AG08396 (cell line): Measurements from ENCODE around the gene DPYSL3.
"Not testable (repeated sequence)": the region's sequence is repeated elsewhere in the genome, so short reads cannot be mapped to it uniquely, and the experiment has no call there.

Source experiments
- DNase-seq: peaks from one replicate; pipeline ENCODE4 v3.0.0; 2012; ENCODE audit warnings: low spot score, mixed read lengths

DPYSL3 gene

GRCh38 chr5:147369742-147370374 is 140.0 kb downstream of the DPYSL3 start:
- DNase-seq, result no peak

GRCh38 chr5:147367381-147367780 is 142.5 kb downstream of the DPYSL3 start:
- DNase-seq, result not testable (repeated sequence)

GRCh38 chr5:147361441-147362175 is 148.3 kb downstream of the DPYSL3 start:
- DNase-seq, result no peak

GRCh38 chr5:147360816-147361215 is 149.1 kb downstream of the DPYSL3 start:
- DNase-seq, result no peak

GRCh38 chr5:147359581-147359980 is 150.3 kb downstream of the DPYSL3 start:
- no peak for DNase-seq

DNA sequence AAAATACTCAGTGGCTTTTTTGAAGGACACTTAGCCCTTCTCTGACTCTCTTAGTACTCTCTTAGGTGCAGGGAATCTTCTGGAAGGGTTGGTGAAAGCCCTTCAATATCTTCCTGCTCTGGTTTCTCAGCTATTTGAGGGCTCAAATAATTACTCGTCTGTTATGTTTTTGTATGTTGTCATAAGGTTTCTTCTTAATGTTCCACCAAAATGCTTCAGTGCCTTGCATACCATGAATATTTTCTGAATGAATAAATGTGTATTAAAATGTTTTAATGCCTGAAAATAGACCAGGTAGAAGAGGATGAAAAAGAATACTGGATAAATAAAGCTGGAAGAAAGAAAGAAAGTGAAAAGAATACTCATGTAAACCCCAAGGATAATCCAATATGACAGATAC is 150.8 kb downstream of the DPYSL3 start:
- DNase-seq, result no peak

DNA sequence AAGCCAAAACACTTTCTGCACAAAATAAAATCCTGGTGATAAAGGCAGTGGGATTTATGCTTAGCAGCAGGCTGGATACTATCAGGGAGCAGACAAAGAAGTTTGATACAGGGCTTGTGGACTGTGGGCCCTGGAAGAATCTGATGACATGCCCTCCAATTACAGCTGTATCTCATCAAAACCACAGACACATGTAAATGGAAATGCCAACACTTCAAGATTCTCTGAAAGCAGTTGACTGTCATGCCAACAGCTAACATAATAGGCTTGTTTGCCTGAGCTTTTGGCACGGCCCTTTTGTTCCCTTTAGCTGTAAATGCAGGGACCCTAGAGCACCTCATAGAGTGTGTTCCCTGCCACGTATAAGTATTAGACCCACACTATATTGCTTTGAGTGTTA is 160.6 kb downstream of the DPYSL3 start:
- DNase-seq, result no peak

DNA sequence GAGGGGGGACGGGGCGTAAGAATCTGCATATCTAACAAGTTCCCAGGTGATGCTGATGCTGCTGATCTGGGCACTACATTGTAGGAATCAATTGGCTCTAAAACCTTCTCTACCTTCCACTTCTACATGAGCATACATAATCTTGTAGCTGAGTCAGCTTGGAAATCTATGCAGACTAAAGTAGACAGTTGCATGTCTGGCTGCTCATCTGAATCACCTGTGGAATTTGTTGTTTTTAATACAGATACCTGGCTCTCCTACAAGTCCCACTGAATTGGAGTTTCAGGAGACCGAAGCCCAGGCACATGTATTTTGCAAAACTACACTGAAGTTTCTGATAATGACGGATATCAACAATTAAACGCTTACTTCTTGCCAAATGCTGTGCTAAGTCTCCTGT is 161.4 kb downstream of the DPYSL3 start:
- no peak for DNase-seq

DNA sequence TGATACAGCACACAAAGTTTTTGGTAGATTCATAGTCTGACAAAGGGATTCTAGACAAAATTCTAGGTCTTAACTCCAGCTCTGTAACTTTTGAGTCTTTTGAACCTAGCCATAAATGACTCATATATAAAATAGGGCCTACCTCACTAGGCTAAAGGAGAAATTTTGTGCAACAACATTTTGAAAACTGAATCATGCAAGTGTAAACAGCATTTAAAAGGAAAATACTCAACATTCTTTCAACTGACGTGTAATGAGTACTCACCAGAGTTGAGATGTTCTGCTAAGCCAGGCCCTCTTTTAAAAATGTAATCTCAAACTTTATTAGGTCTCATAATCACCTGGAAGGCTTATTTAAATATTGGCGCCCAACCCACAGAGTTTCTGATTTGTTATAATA is 161.8 kb downstream of the DPYSL3 start:
- DNase-seq, result peak; percentile 14

GRCh38 chr5:147346006-147346561 is 163.8 kb downstream of the DPYSL3 start:
- DNase-seq, result no peak

GRCh38 chr5:147344861-147345260 is 165.0 kb downstream of the DPYSL3 start:
- DNase-seq, result no peak

- DNase-seq, result no peak
Measured at GRCh38 chr5:147341345-147341744, 168.5 kb downstream of the DPYSL3 start.

DNA sequence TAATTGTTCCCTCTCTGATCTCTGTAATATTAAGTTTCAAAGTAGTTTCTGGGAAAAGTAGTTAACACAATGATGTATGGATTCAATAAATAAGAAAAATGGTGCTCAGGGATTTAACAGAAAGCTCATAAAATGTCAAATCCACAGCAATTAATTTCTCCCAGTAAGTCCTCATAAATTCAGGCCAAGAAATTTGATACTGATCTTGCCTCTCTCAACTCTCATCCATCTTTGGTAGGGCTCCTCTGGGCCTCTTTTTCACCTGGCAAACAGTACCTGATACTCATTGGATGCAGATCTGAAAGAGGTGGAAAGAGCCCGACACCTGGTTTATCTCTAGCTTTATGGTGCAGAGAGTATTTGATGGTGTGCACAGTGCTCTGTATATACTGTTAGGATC is 168.9 kb downstream of the DPYSL3 start:
- DNase-seq, result no peak
